Spinal cord (tissue), 10 donors: ENCODE measurements around the gene TMEM269. TPM values are rescaled to one million over a fixed set of nuclear protein-coding genes. Genes with fewer than 3 reads are reported as not detected.

Source experiments
- DNase-seq, 6 donors: peaks; one replicate each; pipeline versions ENCODE4 v3.0.0 to v3.0.0-alpha.2; 2013 to 2015; ENCODE audit warnings: low spot score in 6 of 6, low read depth in 4 of 6
- H3K27ac ChIP-seq: one replicate; pipeline ENCODE4 v1.5.1; 2013; ENCODE audit warnings: low read depth, low read length, control low read depth
- H3K27me3 ChIP-seq: one replicate; pipeline ENCODE4 v1.6.1; 2013; ENCODE audit warnings: low read length; ENCODE audit not compliant: control insufficient read depth, insufficient read depth
- H3K36me3 ChIP-seq: one replicate; pipeline ENCODE4 v1.6.1; 2013; ENCODE audit warnings: low read length; ENCODE audit not compliant: control insufficient read depth, insufficient read depth
- H3K4me1 ChIP-seq: one replicate; pipeline ENCODE4 v1.6.1; 2013; ENCODE audit warnings: low read length; ENCODE audit not compliant: control insufficient read depth, insufficient read depth
- H3K4me3 ChIP-seq: one replicate; pipeline ENCODE4 v1.5.1; 2013; ENCODE audit warnings: low read depth, low read length, control low read depth
- H3K9me3 ChIP-seq: one replicate; pipeline ENCODE4 v1.6.1; 2013; ENCODE audit warnings: low read length; ENCODE audit not compliant: control insufficient read depth, insufficient read depth
- WGBS: methylation state at CpG from one replicate; pipeline ENCODE4 v1.1.5; 2013; ENCODE audit warnings: missing lambda C conversion rate; ENCODE audit not compliant: insufficient coverage; 5-methylcytosine and 5-hydroxymethylcytosine counted together
- polyA plus RNA-seq, 2 donors: library from polyadenylated mRNA; unstranded; fragments of 120-200 nt; gene quantifications; one replicate each; pipeline ENCODE4 v1.2.1, GENCODE V29; 2013; ENCODE audit not compliant: insufficient read length in 2 of 2
- total RNA-seq, 2 donors: library from RNA; depleted of rRNA in 1 of 2; stranded (reverse); fragments of 120-200 nt in 1 of 2; fragments of >200 nt in 1 of 2; gene quantifications; one replicate each; pipeline versions ENCODE4 v1.2.3 to v1.2.4, GENCODE V29; 2013 to 2014
- donor health status: healthy.

TMEM269 gene
- total and polyA plus RNA-seq, 4 donors: 0.11 to 1.6 (median 0.81) TPM

DNA sequence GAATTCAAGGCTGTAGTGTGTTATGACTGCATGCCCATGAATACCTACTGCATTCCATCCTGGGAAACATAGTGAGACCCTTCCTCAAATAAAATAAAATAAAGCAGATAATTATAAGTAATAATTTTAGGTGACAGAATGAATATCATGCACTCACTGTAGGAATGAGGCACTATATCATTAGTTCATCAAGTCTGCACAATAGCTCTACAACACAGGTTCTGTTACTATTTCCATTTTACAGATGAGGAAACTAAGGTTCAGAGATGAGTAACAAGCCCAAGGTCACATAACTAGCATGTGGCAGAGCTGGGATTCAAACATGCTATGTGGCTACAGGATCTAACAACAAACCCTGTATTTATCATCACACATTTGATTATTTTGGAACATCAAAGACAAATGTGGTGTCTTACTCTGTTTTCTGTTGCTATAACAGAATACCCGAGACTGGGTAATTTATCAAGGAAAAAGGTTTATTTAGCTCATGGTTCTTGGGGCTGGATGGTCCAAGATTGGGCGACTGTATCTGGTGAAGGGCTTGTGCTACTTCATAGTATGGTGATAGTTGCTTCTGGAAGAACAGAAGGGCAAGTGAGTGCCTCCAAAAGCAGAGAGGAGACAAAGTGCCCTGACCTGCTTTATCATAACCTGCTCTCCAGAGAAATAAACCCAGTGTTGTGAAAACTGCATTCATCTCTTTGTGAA is 56.8 kb downstream of the TMEM269 start:
- H3K27me3 ChIP-seq: no peaks in the 10 kb centered on the region
- DNase-seq: no peak
- 86% methylated on average over 1 of the region's 2 CpGs for WGBS

DNA sequence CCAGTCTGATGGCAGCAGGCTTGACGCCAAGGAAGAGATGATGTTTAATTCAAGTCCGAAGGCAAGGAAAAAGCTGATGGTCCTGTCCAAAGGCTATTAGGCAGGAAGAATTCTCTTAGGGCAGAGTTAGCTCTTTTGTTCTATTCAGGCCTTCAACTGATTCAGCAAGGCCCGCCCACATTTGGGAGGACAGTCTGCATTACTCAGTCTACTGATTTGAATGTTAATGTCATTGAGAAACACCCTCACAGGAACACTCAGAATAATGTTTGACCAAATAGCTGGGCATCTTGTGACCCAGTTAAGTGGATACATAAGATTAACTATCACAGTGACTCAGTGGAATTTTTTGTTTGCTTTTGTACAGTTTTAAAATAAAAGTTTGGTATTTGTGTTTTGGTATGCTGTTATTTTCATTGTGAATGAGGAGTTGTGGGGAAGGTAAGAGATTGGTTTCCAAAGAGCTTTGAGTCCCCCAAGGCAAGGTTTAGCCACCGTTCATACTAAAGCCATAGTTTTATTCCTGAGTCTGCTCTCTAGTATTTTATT is 59.9 kb downstream of the TMEM269 start:
- Histone ChIP-seq H3K27ac (peak overlapping the region; percentile 2), H3K36me3 (peaks cover 8% of the 10 kb centered on the region), H3K4me3 (no peak overlapping the region), H3K27me3 (no peaks in the 10 kb centered on the region), H3K9me3 (no peaks in the 10 kb centered on the region), H3K4me1 (peaks cover 13% of the 10 kb centered on the region)
- DNase-seq: no peak
- WGBS: 61% methylated on average over 2 of the region's 4 CpGs

More for the DNA sequence above, 56.8 kb downstream of the TMEM269 start:
- H3K9me3 ChIP-seq: no peaks in the 10 kb centered on the region
- H3K4me3 ChIP-seq: no peak overlapping the region
- peaks cover 7% of the 10 kb centered on the region for H3K36me3 ChIP-seq
- peaks cover 6% of the 10 kb centered on the region for H3K4me1 ChIP-seq
- H3K27ac ChIP-seq: no peak overlapping the region

DNA sequence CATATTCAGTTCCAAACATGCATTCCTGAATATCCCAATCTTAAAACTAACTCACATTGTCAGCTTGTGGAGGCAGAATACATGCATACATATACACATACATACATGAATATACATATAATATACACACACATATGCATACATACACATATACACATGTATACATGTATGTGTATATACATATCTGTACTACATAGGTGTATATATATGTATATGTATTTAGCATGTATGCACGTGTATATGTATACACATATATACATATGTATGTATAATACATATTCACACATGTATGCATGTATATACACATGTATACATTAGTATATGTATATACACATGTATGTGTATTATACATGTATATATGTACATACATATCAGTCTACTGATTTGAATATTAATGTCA is 60.4 kb downstream of the TMEM269 start:
- peaks cover 12% of the 10 kb centered on the region for H3K36me3 ChIP-seq
- peaks cover 13% of the 10 kb centered on the region for H3K4me1 ChIP-seq
- no peaks in the 10 kb centered on the region for H3K9me3 ChIP-seq
- H3K27ac ChIP-seq: no peak overlapping the region
- WGBS: no CpG with 5 or more reads among the region's 1 CpG
- no peaks in the 10 kb centered on the region for H3K27me3 ChIP-seq
- H3K4me3 ChIP-seq: no peak overlapping the region
- DNase-seq: no peak

DNA sequence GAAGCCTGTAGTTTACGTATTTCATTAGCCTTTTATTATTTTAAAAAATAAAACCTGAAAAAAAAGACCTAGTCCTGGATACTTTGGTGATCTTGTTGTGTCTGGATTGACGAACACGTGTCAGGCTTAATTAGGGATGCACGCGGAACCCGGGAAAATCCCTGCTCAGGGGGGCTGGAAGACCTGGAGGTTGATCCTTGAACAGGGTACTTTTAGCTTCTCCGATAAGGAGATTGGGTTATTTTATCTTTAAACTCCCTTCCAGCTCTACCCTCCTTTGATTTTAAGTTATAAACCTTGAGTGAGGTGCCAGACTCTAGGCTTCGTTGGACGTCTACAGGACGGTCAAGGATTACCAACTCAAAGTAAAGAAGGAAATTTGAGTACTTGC is 61.1 kb downstream of the TMEM269 start:
- Histone ChIP-seq H3K9me3 (no peaks in the 10 kb centered on the region), H3K4me1 (peaks cover 13% of the 10 kb centered on the region), H3K27ac (no peak overlapping the region), H3K27me3 (no peaks in the 10 kb centered on the region), H3K4me3 (peak overlapping the region; percentile 88), H3K36me3 (peaks cover 14% of the 10 kb centered on the region)
- no peak for DNase-seq
- WGBS: 0% methylated on average over 4 of the region's 10 CpGs

DNA sequence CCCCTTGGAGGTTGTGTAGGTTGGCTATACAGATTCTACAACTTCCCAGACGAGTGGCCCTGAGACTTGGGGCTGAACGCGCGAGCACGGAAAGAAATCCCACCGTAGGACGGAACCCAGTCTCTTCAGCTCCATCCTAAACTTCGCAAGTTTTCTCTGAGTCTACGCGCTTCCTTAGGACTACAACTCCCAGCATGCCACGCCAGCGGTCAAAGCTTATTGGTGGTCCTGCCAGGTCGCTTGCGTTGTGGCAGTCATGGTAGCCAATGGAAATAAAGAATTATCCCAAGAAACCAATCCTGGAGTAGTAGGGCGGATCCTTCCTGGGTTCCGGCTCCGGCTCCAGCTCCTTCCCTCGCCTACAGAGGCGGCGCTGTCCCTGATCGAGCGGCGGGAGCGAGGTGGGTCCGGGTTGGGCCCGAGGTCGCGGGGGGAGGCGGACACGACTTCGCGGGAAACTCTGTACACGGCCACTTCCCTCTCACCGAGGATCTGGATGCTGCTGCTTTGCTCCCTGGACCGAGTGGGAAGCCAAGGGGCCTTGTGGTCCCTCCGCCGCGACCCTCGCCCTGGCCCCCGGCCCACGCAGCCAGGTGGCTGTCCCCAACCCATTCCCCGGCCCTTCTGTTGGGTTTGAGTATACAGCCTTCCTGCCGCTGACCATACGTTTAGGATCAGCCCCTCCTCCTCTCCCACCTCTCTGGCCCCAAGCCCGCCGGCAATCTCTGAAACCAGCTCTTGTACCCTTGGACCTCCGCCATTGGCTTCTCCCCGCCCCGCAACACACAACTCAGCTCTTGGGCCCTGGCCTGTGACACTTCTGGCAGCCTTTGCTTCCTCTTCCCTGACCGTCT is 61.7 kb downstream of the TMEM269 start, which contains the start of gene ZNF691:
Gene ZNF691, plus strand, starts transcription at position 357 of the 854 bp plus-strand sequence. CDS start 3,046 bp downstream, outside the sequence.
- Histone ChIP-seq H3K36me3 (peaks cover 20% of the 10 kb centered on the region), H3K4me1 (peaks cover 13% of the 10 kb centered on the region), H3K27me3 (no peaks in the 10 kb centered on the region), H3K27ac (peak within 1 kb of the TSS; percentile 60), H3K9me3 (no peaks in the 10 kb centered on the region), H3K4me3 (peak within 1 kb of the TSS; percentile 88)
- peak; percentile 87 to 99 (median 94) for DNase-seq
- WGBS: under 1% methylated on average over 50 of the region's 50 CpGs

DNA sequence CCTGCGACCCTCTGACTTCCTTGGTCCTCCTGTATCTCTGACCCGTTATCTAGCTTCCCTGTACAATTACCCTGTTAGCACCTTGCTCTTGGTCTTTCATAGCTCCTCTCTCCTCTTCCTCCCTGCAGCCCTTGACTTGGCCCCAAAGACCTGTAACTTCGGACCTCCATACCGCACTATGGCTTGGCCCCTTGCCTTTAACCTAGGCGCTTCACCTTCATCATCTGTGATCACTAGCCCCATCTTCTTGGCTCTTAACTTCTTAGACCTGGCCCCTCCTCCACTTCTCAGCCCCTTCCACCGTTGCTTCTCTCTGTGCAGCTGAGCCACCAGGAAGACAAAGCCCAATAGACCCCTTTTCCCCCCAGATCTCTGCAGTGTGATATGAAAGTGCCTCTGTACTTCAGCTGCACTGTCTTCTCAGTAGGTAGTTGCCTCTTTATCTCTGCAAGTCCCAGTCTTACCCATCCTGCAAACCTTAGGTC is 62.4 kb downstream of the TMEM269 start:
- peaks cover 27% of the 10 kb centered on the region for H3K36me3 ChIP-seq
- H3K9me3 ChIP-seq: no peaks in the 10 kb centered on the region
- H3K27ac ChIP-seq: no peak overlapping the region
- peak overlapping the region; percentile 88 for H3K4me3 ChIP-seq
- DNase-seq: peak in 1 of 6 donors; percentile 2
- no peaks in the 10 kb centered on the region for H3K27me3 ChIP-seq
- 8% methylated on average over 5 of the region's 6 CpGs for WGBS
- peaks cover 13% of the 10 kb centered on the region for H3K4me1 ChIP-seq

DNA sequence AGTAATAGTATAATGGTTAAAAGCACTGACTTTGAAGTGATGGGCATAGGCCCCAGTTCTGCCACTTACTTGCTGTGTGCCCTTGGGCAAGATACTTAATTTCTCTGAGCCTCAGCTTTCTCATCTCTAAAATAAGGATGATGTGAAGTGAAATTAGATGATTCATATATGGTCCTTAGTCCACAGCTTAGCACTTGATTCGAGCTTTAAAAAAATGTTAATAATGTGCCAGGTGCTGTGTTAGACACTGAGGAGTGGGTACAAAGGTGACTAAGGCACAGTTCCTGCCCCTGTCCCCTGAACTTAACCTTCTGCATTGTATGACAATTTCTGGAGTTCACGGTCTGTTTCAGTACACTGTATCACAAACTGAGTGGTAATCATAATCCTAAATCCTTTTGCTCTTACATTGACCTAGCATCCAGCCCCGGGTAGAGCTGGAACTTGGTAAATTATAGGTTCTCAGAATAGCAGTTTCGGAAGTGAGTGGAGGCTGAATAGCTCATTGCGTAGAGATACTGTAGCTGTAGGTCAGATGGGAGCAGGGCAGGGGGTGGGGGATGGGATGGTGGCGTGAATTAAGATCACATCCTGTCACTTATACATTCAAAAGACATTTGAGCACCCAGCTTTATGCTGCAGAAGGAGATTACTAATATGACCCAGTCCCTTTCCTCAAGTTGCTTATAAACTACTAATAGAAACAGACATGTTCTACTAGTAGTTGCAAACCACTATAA is 63.1 kb downstream of the TMEM269 start:
- WGBS: 100% methylated on average over 1 of the region's 6 CpGs
- peaks cover 24% of the 10 kb centered on the region for H3K36me3 ChIP-seq
- H3K27ac ChIP-seq: no peak overlapping the region
- DNase-seq: no peak
- H3K9me3 ChIP-seq: no peaks in the 10 kb centered on the region
- H3K4me1 ChIP-seq: peaks cover 13% of the 10 kb centered on the region
- H3K27me3 ChIP-seq: no peaks in the 10 kb centered on the region
- peak overlapping the region; percentile 88 for H3K4me3 ChIP-seq

DNA sequence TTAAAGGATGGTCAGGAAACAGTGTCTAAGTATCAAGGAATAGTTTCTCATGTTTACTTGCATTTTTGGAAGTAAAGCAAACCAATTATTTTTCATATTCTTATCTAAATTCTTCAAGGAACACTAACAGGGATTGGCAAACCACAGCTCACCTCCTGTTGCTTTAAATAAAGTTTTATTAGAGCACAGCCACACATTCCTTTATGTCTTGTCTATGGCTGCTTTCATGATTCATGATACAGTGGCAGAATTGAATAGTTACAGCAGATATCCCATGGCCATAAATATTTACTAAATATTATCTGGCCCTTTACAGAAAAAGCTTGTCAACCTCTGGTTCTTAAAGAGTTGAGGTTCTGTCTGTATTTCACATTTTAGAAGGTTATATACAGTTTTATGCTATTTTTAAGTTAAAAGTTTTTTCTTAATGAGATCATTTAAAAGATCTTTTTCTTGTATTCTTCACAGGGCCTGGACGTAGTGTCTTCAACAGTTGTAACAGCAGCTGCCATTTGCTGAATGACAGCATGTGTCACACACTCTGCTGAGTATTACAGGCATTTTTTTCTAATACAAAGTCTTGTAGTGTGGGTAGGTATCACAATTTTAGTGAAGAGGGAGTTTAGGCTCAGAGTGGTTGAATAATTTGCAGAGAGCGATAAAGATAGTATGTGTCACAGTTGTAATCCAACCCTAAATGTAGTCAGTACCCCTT is 64.2 kb downstream of the TMEM269 start:
- Histone ChIP-seq H3K27ac (no peak overlapping the region), H3K36me3 (peaks cover 23% of the 10 kb centered on the region), H3K4me3 (no peak overlapping the region), H3K27me3 (no peaks in the 10 kb centered on the region), H3K9me3 (no peaks in the 10 kb centered on the region), H3K4me1 (peaks cover 13% of the 10 kb centered on the region)
- DNase-seq: no peak
- 80% methylated on average over 1 of the region's 2 CpGs for WGBS
